GM13977 (cell line): ENCODE measurements around the gene HOPX.

Source experiments
- DNase-seq: peaks from one replicate; pipeline ENCODE4 v3.0.0; 2012; ENCODE audit warnings: low spot score
- in situ Hi-C: fragments of 300-500 bp; cut with MboI; formaldehyde crosslinking; loops from one replicate; pipeline ENCODE4 v1.12.0; 2022; ENCODE audit warnings: low sequenced_read_pairs, low pct_unique_long_range_greater_than_20kb, mixed read lengths, inconsistent platforms; ENCODE audit not compliant: unreplicated experiment
- TF ChIP-seq, protein P1 (sequence below): IDR thresholded peaks from 2 replicates; pipeline ENCODE4 v1.5.1; 2012; ENCODE audit warnings: mild to moderate bottlenecking, control low read depth; ENCODE audit not compliant: insufficient read depth; ENCODE audit errors: extremely low read depth, missing control alignments

Gene HOPX

DNA sequence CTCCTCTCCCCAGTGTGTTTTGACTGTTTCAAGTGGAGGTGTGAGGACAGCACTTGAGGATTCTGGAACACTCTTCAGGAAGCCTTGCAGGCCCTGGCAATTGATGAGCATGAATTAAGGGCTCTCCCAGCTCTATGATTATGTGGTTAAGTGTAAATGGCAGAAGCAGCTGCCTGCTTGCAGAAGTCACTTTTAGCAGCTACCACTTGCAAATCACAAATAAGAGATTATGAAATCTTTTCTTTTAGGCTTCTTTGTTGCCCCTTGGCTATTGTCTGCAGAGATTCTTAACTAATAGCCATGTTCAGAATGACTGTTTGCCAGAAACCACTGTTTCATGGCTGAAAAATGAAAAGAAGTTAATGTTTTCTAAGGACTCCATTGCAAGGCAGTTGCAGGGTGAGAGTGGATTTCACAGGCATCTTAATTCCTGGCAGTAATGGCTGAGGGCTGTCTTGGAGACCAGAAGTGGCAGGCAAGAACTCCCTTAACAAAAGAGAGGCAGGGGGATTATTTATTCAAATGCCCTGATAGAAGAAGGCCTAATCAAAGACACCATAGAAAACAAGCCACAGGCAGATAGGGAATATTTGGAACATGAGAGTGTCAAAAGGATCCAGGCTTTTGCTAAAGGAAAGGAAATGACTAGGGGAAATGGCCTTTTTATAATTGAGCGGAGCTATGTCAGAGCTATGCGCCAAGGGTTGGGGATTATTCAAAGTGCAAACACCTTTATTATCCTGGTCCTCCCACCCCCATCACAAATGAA, 8.3 kb upstream of the HOPX start:
- in situ Hi-C loops = no loop called here
- no peak for DNase-seq
- TF ChIP-seq, protein P1, sequence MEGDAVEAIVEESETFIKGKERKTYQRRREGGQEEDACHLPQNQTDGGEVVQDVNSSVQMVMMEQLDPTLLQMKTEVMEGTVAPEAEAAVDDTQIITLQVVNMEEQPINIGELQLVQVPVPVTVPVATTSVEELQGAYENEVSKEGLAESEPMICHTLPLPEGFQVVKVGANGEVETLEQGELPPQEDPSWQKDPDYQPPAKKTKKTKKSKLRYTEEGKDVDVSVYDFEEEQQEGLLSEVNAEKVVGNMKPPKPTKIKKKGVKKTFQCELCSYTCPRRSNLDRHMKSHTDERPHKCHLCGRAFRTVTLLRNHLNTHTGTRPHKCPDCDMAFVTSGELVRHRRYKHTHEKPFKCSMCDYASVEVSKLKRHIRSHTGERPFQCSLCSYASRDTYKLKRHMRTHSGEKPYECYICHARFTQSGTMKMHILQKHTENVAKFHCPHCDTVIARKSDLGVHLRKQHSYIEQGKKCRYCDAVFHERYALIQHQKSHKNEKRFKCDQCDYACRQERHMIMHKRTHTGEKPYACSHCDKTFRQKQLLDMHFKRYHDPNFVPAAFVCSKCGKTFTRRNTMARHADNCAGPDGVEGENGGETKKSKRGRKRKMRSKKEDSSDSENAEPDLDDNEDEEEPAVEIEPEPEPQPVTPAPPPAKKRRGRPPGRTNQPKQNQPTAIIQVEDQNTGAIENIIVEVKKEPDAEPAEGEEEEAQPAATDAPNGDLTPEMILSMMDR = no peak

DNA sequence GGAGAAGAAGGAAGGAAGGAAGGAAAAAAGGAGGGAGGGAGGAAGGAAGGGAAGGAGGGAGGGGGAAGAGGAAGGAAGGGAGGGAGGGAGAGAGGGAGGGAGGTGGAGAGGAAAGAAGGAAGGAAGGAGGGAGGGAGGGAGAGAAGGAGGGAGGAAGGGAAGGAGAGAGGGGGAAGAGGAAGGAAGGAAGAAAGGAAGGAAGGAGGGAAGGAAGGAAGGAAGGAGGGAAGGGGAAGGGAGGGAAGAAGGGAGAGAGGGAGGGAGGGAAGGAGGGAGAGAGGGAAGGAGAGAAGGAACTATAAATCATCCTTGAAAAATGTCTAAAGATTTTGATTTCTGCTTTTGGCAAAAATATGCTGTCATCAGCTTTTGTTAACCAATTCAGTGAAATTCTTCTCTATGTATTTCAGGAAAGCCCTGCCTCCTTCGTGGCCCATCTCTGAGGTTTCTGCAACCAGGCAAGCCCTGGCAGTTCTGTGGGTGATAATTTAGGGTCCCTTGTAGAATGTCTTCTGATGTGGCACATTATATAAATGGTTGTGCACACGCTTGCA, 7.1 kb upstream of the HOPX start:
- no peak for DNase-seq
- in situ Hi-C loops = no loop called here
- TF ChIP-seq, protein P1 = no peak

DNA sequence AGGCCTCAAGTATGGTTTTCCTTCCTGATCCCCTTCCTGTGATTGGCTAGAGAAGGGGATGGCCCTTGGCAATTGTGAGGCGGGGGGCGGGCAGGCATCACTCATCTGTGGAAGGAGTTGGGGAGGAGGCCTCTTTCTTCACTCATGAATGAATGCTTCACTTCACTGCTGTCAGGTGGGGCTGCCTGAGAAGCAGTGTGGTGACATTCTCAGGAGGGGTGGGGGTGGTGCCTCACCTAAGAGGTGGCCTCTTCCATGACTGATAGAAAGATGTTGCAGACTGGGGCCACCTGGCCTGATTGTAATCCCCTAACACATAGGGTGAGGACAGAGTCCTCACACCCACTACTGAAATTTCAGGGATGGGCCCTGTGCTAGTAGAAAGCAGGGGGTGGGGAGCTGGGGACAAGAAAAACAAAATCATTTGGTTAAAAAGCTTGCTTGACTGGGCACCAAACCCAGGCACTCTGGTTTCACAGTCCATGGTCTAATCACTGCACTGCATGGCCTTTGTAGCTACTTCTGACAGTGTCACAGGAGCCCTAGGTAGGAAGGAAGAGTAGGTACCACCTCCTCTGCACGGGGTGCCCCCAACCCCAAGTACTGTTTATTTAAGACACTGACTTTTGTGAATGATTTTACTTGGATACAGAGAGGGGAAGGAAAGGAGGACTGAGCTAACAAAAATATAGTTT, 5.6 kb upstream of the HOPX start:
- TF ChIP-seq, protein P1 = no peak
- in situ Hi-C loops = no loop called here
- no peak for DNase-seq

DNA sequence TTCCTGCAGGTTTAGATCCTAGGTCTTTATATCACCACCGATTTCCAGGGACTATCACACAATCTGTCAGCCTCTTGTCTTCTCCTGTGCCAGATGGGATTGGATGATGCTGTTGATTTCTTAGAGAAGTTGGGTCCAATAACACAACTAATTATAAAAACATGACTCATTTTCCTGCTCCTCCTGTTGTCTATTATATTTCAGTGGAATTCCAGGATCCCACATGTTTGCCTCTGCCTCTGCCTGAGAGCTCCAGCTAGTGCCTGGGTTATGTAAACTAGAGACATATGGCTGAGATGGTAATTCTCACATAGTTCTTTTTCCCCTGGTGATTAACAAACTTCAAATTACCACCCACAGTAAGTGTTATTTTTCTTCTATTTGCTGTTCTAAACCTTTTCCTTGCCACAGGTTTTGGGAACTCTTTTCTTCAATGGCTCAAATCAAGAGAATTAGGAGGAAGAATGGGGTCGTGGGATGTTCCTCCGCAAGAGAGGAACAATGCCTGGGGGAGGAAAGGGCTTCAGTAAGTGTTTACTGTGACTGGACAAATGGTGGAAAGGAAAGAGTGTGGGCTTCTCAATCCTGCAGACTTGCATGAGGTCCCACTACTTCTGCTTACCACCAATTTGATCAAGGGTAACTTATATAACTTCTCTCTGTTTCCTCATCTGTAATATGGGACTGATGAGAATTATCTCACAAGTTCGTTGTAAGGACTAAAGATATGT, 3.4 kb upstream of the HOPX start:
- no peak for DNase-seq
- in situ Hi-C loops = no loop called here
- TF ChIP-seq, protein P1 = no peak

DNA sequence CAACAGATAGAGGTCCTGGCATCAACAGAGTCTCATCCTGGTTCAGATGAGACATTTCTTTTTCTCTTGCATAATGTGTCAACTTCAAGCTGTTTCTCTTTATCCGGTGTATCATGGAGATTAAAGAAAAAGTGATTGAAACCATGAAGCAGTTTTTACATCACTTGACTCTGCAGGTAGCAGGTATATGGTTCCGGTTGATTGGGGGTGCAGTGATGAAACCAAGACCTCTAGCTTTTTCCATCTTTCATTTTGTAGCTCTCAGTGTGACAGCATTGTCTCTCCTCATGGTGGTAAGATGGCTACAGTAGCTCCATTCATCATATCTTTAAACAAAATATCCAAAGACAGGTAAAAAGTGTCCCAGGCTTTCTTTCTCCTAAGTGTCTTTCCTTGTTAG, 2.4 kb upstream of the HOPX start:
- TF ChIP-seq, protein P1 = no peak
- DNase-seq = no peak
- in situ Hi-C loops = no loop called here

DNA sequence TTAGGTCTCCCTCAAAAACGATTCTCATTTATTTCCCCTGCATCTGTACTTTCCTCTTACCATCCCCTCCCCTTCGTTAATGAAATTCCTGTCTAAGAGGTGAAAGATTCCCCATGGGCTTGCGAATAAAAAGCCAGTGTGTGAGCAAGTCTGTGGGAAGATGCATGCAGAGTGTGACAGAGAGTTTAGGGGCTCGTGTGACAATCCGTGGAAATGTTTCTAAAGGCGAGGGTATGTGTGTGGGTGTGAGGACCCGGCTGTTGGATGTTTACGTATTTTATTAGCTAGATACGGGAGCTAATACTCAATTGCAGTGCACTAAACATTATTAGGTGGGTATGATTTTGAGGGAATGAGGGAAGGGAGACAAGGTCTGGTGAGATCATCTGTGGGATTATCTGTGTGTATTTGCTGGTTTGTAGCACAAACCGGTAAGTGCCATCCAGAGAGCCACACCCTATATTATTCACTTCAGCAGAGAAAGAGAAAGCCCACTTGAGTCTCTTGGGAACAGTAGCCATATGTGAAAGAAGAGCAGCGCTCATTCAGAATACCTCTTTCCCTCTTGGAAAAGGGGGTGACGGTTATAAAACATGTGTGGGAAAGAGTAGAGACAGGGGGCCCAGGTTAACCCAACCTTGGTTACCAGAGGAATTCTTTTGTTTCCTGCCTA, 893 bp upstream of the HOPX start:
- TF ChIP-seq, protein P1 = no peak
- no peak for DNase-seq
- in situ Hi-C loops = no loop called here
